ENCODE results near the gene HFE. TPM values are rescaled to one million over a fixed set of nuclear protein-coding genes. Genes with fewer than 3 reads are reported as not detected.

The HFE gene
- total and polyA plus RNA-seq, 10 of the 15 experiments (the other 5 are each of a cell fraction or from before 2014, with no cell fraction given) = 0.52 to 5.9 (median 1.7) TPM

DNA sequence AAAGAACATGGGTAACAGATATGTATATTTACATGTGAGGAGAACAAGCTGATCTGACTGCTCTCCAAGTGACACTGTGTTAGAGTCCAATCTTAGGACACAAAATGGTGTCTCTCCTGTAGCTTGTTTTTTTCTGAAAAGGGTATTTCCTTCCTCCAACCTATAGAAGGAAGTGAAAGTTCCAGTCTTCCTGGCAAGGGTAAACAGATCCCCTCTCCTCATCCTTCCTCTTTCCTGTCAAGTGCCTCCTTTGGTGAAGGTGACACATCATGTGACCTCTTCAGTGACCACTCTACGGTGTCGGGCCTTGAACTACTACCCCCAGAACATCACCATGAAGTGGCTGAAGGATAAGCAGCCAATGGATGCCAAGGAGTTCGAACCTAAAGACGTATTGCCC is 5.2 kb downstream of the HFE start (continued):
- no peak for TF ChIP-seq SMAD5 (IDR thresholded peaks at IDR 0.05; ENCODE audit: low read depth)
- TF ChIP-seq, protein P1, sequence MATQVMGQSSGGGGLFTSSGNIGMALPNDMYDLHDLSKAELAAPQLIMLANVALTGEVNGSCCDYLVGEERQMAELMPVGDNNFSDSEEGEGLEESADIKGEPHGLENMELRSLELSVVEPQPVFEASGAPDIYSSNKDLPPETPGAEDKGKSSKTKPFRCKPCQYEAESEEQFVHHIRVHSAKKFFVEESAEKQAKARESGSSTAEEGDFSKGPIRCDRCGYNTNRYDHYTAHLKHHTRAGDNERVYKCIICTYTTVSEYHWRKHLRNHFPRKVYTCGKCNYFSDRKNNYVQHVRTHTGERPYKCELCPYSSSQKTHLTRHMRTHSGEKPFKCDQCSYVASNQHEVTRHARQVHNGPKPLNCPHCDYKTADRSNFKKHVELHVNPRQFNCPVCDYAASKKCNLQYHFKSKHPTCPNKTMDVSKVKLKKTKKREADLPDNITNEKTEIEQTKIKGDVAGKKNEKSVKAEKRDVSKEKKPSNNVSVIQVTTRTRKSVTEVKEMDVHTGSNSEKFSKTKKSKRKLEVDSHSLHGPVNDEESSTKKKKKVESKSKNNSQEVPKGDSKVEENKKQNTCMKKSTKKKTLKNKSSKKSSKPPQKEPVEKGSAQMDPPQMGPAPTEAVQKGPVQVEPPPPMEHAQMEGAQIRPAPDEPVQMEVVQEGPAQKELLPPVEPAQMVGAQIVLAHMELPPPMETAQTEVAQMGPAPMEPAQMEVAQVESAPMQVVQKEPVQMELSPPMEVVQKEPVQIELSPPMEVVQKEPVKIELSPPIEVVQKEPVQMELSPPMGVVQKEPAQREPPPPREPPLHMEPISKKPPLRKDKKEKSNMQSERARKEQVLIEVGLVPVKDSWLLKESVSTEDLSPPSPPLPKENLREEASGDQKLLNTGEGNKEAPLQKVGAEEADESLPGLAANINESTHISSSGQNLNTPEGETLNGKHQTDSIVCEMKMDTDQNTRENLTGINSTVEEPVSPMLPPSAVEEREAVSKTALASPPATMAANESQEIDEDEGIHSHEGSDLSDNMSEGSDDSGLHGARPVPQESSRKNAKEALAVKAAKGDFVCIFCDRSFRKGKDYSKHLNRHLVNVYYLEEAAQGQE (IDR thresholded peaks at IDR 0.05; ENCODE audit: low read depth, low read length) = no peak
- no peak for TF ChIP-seq SMARCA5 (IDR thresholded peaks at IDR 0.05)
- no peak for TF ChIP-seq RB1 (IDR thresholded peaks at IDR 0.05; ENCODE audit: borderline replicate concordance)
- TF ChIP-seq, protein P2, sequence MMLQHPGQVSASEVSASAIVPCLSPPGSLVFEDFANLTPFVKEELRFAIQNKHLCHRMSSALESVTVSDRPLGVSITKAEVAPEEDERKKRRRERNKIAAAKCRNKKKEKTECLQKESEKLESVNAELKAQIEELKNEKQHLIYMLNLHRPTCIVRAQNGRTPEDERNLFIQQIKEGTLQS (IDR thresholded peaks at IDR 0.05; ENCODE audit: borderline replicate concordance, extremely low read depth, low read depth, low read length) = no peak
- no peak for TF ChIP-seq CBX5 (IDR thresholded peaks at IDR 0.05; ENCODE audit: low read depth)

DNA sequence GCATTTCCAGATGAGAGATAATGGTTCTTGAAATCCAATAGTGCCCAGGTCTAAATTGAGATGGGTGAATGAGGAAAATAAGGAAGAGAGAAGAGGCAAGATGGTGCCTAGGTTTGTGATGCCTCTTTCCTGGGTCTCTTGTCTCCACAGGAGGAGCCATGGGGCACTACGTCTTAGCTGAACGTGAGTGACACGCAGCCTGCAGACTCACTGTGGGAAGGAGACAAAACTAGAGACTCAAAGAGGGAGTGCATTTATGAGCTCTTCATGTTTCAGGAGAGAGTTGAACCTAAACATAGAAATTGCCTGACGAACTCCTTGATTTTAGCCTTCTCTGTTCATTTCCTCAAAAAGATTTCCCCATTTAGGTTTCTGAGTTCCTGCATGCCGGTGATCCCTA is 6.8 kb downstream of the HFE start:
- POLR2A ChIA-PET = interaction anchor here (0.7 to 3.1 kb wide), 6 partner anchors 9 to 68 kb away, joined by 3 to 19 read pairs (median 4); no protein-coding TSS in a partner anchor
- SMC1A ChIA-PET (ENCODE audit: uncharacterized antibody, unreplicated experiment) = interaction anchor here (1.1 to 16.4 kb wide), 4 partner anchors 11 to 68 kb away, joined by 4 to 645 read pairs (median 5); a partner anchor contains a TSS
- Histone ChIP-seq H4K20me1 (ENCODE audit: control insufficient read depth, insufficient read depth) (no peaks in the 10 kb centered on the region), H3K27ac (ENCODE audit: control insufficient read depth, insufficient read depth) (no peak overlapping the region), H3K9me3 (replicated peaks; ENCODE audit: control insufficient read depth, insufficient read depth, low read length) (no peaks in the 10 kb centered on the region), H3K4me2 (ENCODE audit: control insufficient read depth, insufficient read depth) (no peak overlapping the region), H3K4me1 (ENCODE audit: control insufficient read depth, insufficient read depth, low read length) (peaks cover 7% of the 10 kb centered on the region), H2AFZ (ENCODE audit: control insufficient read depth, low read depth, low read length) (no peak overlapping the region), H3K79me2 (ENCODE audit: control insufficient read depth, insufficient read depth, low read length) (no peaks in the 10 kb centered on the region), H3K4me3 (no peak overlapping the region), H3K9ac (ENCODE audit: control insufficient read depth, insufficient read depth, low read length) (no peak overlapping the region), H3K27me3 (replicated peaks in 1 of 2; ENCODE audit: control insufficient read depth in 2 of 2, insufficient read depth in 2 of 2, low read length in 1 of 2) (no peaks in the 10 kb centered on the region), H3K36me3 (ENCODE audit: control insufficient read depth in 2 of 2, insufficient read depth in 2 of 2, low read length in 1 of 2) (no peaks in the 10 kb centered on the region)
- BruUV-seq (replicated peaks) = no TSS peak
- no peak for FAIRE-seq
- in situ Hi-C loops (cut with MboI) (no loop called here), intact Hi-C loops (cut with micrococcal nuclease; ENCODE audit: unreplicated experiment) (no loop called here)
- RAD21 ChIA-PET (ENCODE audit: unreplicated experiment) = interaction anchor here (13.3 kb wide), 1 partner anchor 29 kb away, joined by 286 read pairs; no protein-coding TSS in a partner anchor
- DNase-seq (ENCODE audit: low read depth, low spot score) = no peak
- CTCF ChIA-PET = interaction anchor here (1.7 to 21.0 kb wide), 2 partner anchors 12 to 26 kb away, joined by 4 to 897 read pairs; no protein-coding TSS in a partner anchor
- ATAC-seq = no peak
- 61% methylated on average over 5 of the region's 5 CpGs for WGBS (ENCODE audit: insufficient coverage, insufficient replicate concordance, low lambda C conversion rate, missing lambda C conversion rate)
- TF ChIP-seq, protein P3, sequence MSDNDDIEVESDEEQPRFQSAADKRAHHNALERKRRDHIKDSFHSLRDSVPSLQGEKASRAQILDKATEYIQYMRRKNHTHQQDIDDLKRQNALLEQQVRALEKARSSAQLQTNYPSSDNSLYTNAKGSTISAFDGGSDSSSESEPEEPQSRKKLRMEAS (IDR thresholded peaks at IDR 0.05; ENCODE audit: low read depth, low read length) = no peak
- TF ChIP-seq HCFC1 (IDR thresholded peaks at IDR 0.05; ENCODE audit: low read length) (no peak), SREBF2 (IDR thresholded peaks at IDR 0.05; ENCODE audit: low read length) (no peak), EGR1 (IDR thresholded peaks at IDR 0.05; ENCODE audit: borderline replicate concordance in 1 of 2, low read depth in 2 of 2, low read length in 2 of 2) (no peak), ZNF384 (IDR thresholded peaks at IDR 0.05; ENCODE audit: borderline replicate concordance, low read depth, low read length) (no peak), CEBPB (IDR thresholded peaks at IDR 0.05; ENCODE audit: borderline replicate concordance in 1 of 2, low read depth in 2 of 2, low read length in 2 of 2) (no peak)
- TF ChIP-seq, protein P4, sequence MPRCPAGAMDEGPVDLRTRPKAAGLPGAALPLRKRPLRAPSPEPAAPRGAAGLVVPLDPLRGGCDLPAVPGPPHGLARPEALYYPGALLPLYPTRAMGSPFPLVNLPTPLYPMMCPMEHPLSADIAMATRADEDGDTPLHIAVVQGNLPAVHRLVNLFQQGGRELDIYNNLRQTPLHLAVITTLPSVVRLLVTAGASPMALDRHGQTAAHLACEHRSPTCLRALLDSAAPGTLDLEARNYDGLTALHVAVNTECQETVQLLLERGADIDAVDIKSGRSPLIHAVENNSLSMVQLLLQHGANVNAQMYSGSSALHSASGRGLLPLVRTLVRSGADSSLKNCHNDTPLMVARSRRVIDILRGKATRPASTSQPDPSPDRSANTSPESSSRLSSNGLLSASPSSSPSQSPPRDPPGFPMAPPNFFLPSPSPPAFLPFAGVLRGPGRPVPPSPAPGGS (IDR thresholded peaks at IDR 0.05; ENCODE audit: borderline replicate concordance, insufficient read depth, low read depth, low read length, poor library complexity, severe bottlenecking) = no peak

Data from GM12878 (cell line).